HG02763 (cell line): ENCODE results near the gene DNASE1L1.

Source experiments
- ATAC-seq: cut with Tn5 transposase; IDR thresholded peaks from one replicate; pipeline ENCODE4 v1.9.1; 2021; ENCODE audit warnings: mild to moderate bottlenecking, moderate library complexity; ENCODE audit not compliant: unreplicated experiment

Gene DNASE1L1

DNA sequence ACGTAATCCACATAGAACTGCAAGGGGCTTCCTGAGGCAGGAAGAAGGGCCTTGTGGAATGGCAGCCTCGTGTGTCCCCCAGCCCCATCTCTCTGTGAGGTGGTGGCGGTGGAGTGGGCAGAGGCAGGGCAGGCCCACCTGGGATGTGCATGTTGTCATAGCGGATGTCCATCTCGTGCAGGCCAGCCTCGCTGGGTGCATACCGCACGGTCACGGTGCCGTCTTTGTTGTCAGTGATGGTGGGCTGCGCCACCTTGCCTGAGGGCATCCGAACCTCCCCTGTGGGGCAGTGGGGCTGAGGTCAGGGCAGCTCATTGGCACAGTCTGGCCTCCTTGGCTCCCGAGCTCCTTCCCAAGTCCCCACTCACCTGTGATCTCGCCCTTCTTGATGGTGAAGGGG, 55.0 kb downstream of the DNASE1L1 start:
- ATAC-seq, result no peak

DNA sequence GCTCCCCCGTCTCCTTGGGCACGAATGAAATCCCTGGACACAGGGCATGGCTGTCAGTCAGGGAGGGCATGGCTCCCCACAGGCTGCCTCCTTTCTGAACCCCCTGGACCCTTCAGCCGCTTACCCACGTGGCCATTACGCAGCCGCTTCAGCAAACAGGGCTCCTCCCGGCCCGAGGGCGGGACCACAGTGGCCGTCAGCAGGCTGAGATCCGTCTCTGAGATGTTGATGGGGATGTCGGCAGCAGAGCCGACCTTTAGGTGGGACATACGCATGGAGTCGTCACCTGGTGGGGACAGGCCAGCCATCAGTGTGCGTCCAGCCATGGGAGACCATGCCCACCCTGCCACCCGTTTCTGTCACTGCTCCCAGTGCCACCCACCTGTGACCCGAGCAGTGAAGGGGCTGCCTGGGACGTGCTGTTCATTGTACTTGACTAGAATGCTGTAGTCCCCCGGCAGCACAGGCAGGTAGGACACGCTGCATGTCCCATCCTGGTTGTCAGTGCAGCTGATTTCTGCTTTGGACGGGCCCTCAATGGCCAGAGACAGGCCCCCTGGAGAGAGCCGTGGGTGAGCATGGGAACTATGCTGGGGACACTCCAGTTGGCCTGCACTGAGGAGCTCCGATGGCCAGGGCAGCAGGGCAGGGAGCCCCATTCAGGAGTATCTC, 55.7 kb downstream of the DNASE1L1 start:
- ATAC-seq, result no peak

- ATAC-seq, result no peak
Observed at GRCh38 chrX:154352466-154352865, 56.6 kb downstream of the DNASE1L1 start.

- ATAC-seq, result no peak
Observed at GRCh38 chrX:154352012-154352401, 57.0 kb downstream of the DNASE1L1 start.
